ENCODE data around the gene ELAVL3. TPM values are rescaled to one million over a fixed set of nuclear protein-coding genes. Genes with fewer than 3 reads are reported as not detected.

Gene ELAVL3
- polyA plus RNA-seq, 1 donor from 2014 or later = 38.7 TPM

DNA sequence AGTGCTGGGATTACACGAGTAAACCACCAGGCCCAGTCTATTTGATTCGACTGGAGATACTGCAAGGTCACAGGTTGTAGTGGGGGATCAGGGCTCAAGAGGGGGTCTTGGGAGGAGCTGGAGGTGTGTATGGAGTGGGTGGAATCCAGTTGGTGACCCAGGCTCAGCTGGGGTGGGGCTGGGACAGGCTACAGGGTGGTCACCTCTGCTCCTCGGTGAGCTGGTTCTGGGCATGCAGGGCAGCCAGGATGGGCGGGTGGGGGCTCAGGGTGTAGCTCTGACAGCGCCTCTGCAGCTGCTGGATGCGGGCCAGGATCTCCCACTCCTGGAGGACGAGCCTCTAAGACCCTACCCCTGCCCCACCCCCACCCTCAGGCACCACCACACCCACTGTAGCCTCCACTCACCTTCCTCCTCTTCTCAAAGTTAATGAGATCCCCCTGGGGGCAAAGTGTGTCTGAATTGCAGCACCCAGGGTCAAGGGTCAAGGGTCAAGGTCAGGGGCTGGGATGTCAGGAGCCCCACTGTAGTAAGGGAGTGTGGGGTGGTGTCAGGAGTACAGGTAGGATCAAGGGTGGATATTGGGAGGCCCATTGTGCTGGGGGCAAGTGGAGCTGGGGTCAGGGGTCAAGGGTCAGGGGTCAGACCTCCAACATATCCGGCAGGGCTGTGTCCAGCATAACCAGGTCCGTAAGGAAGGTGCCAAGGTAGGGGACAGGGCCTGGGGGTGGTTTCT lies 78.9 kb downstream of the ELAVL3 start:
- no peaks in the 10 kb centered on the region for H3K79me2 ChIP-seq (replicated peaks; ENCODE audit: insufficient read depth, low read length)
- no peaks in the 10 kb centered on the region for H4K20me1 ChIP-seq (ENCODE audit: insufficient read depth)
- H3K36me3 ChIP-seq (ENCODE audit: insufficient read depth, low read length) = no peaks in the 10 kb centered on the region
- no peaks in the 10 kb centered on the region for H3K9me3 ChIP-seq (ENCODE audit: low read length)
- H3K27me3 ChIP-seq (ENCODE audit: insufficient read depth, low read depth, low read length) = no peaks in the 10 kb centered on the region
- no peak overlapping the region for H3K4me3 ChIP-seq (ENCODE audit: low read length)
- H3K9ac ChIP-seq (ENCODE audit: low read length) = no peak overlapping the region
- H2AFZ ChIP-seq (ENCODE audit: low read depth, low read length) = no peak overlapping the region
- no peaks in the 10 kb centered on the region for H3K9me2 ChIP-seq (ENCODE audit: insufficient read depth, low read length)
- H3K4me2 ChIP-seq (ENCODE audit: low read length) = no peak overlapping the region
- H3F3A ChIP-seq (ENCODE audit: insufficient read depth, low read length, poor library complexity, severe bottlenecking) = no peaks in the 10 kb centered on the region
- TF ChIP-seq MXI1 (conservative IDR thresholded peaks at IDR 0.05; ENCODE audit: poor library complexity, severe bottlenecking) (no peak), TAF1 (IDR thresholded peaks at IDR 0.05; ENCODE audit: low read depth) (no peak), SMC3 (conservative IDR thresholded peaks at IDR 0.05; ENCODE audit: poor library complexity) (no peak), POLR2AphosphoS5 (IDR thresholded peaks at IDR 0.05) (no peak), EP300 (conservative IDR thresholded peaks at IDR 0.05; ENCODE audit: poor library complexity, severe bottlenecking) (no peak), EZH2 (IDR thresholded peaks at IDR 0.05; ENCODE audit: borderline replicate concordance, insufficient read depth, low read length, poor library complexity, severe bottlenecking) (no peak), RAD21 (conservative IDR thresholded peaks at IDR 0.05) (no peak)
- TF ChIP-seq, protein P1, sequence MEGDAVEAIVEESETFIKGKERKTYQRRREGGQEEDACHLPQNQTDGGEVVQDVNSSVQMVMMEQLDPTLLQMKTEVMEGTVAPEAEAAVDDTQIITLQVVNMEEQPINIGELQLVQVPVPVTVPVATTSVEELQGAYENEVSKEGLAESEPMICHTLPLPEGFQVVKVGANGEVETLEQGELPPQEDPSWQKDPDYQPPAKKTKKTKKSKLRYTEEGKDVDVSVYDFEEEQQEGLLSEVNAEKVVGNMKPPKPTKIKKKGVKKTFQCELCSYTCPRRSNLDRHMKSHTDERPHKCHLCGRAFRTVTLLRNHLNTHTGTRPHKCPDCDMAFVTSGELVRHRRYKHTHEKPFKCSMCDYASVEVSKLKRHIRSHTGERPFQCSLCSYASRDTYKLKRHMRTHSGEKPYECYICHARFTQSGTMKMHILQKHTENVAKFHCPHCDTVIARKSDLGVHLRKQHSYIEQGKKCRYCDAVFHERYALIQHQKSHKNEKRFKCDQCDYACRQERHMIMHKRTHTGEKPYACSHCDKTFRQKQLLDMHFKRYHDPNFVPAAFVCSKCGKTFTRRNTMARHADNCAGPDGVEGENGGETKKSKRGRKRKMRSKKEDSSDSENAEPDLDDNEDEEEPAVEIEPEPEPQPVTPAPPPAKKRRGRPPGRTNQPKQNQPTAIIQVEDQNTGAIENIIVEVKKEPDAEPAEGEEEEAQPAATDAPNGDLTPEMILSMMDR (IDR thresholded peaks at IDR 0.05; ENCODE audit: poor library complexity, severe bottlenecking) = no peak
- TF ChIP-seq, protein P2, sequence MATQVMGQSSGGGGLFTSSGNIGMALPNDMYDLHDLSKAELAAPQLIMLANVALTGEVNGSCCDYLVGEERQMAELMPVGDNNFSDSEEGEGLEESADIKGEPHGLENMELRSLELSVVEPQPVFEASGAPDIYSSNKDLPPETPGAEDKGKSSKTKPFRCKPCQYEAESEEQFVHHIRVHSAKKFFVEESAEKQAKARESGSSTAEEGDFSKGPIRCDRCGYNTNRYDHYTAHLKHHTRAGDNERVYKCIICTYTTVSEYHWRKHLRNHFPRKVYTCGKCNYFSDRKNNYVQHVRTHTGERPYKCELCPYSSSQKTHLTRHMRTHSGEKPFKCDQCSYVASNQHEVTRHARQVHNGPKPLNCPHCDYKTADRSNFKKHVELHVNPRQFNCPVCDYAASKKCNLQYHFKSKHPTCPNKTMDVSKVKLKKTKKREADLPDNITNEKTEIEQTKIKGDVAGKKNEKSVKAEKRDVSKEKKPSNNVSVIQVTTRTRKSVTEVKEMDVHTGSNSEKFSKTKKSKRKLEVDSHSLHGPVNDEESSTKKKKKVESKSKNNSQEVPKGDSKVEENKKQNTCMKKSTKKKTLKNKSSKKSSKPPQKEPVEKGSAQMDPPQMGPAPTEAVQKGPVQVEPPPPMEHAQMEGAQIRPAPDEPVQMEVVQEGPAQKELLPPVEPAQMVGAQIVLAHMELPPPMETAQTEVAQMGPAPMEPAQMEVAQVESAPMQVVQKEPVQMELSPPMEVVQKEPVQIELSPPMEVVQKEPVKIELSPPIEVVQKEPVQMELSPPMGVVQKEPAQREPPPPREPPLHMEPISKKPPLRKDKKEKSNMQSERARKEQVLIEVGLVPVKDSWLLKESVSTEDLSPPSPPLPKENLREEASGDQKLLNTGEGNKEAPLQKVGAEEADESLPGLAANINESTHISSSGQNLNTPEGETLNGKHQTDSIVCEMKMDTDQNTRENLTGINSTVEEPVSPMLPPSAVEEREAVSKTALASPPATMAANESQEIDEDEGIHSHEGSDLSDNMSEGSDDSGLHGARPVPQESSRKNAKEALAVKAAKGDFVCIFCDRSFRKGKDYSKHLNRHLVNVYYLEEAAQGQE (IDR thresholded peaks at IDR 0.05; ENCODE audit: borderline replicate concordance) = no peak
- no peak overlapping the region for H3K27ac ChIP-seq (ENCODE audit: low read length)

Small RNAs within 50 kb of the gene (small RNA-seq; reads per million reads assigned to genes)
- 0 reads per million in 3 experiments for gene MIR7974
- gene RF00019 = 0 to 1.2 (median 0) reads per million in 3 experiments
- 0.03 to 0.08 (median 0.07) reads per million in 3 experiments for gene RN7SL833P

Other genes starting within 250 kb of the ELAVL3 start
- gene ANGPTL8, start 241.4 kb downstream of the ELAVL3 start, polyA plus RNA-seq = not detected in 2 replicates
- gene DOCK6, start 218.5 kb downstream of the ELAVL3 start, polyA plus RNA-seq = 0.48 TPM in 1 of 2 replicates, not detected in the other
- gene TSPAN16, start 184.9 kb downstream of the ELAVL3 start, polyA plus RNA-seq = not detected in 2 replicates
- 16.7 and 19.3 TPM in 2 replicates for gene RAB3D, start 141.4 kb downstream of the ELAVL3 start, polyA plus RNA-seq
- 113 and 136 TPM in 2 replicates for gene TMEM205, start 134.8 kb downstream of the ELAVL3 start, polyA plus RNA-seq
- gene CCDC159, start 134.5 kb downstream of the ELAVL3 start, polyA plus RNA-seq = 2.4 TPM in 1 of 2 replicates, not detected in the other
- gene PLPPR2, start 125.6 kb downstream of the ELAVL3 start, polyA plus RNA-seq = 44.1 and 47.6 TPM in 2 replicates
- gene SWSAP1, start 106.4 kb downstream of the ELAVL3 start, polyA plus RNA-seq = 2.1 and 2.4 TPM in 2 replicates
- gene EPOR, start 96.7 kb downstream of the ELAVL3 start, polyA plus RNA-seq = 3.1 and 5.8 TPM in 2 replicates
- gene RGL3, start 61.7 kb downstream of the ELAVL3 start, polyA plus RNA-seq = not detected in 2 replicates
- 3.4 and 5.4 TPM in 2 replicates for gene ODAD3, start 45.9 kb downstream of the ELAVL3 start, polyA plus RNA-seq
- gene PRKCSH, start 45.4 kb downstream of the ELAVL3 start, polyA plus RNA-seq = 29.6 and 70.2 TPM in 2 replicates
- 16.5 and 24.6 TPM in 2 replicates for gene ZNF653, start 24.8 kb upstream of the ELAVL3 start, polyA plus RNA-seq
- 98.3 and 99.0 TPM in 2 replicates for gene ECSIT, start 48.1 kb upstream of the ELAVL3 start, polyA plus RNA-seq
- gene CNN1, start 57.8 kb upstream of the ELAVL3 start, polyA plus RNA-seq = 0.18 TPM in 1 of 2 replicates, not detected in the other
- gene ELOF1, start 78.2 kb upstream of the ELAVL3 start, polyA plus RNA-seq = 38.0 and 64.8 TPM in 2 replicates
- gene ACP5, start 96.6 kb upstream of the ELAVL3 start, polyA plus RNA-seq = not detected in 2 replicates
- gene ZNF627, start 116.4 kb upstream of the ELAVL3 start, polyA plus RNA-seq = 84.3 and 91.6 TPM in 2 replicates